Transverse colon (tissue), 4 donors: ENCODE data around the gene ASGR1.

Experiments used
- POLR2A ChIP-seq: fragments of 450-650 bp; IDR thresholded peaks from one replicate; pipeline ENCODE4 v1.6.1; 2016; ENCODE audit warnings: antibody characterized with exemption, mild to moderate bottlenecking, moderate library complexity
- POLR2AphosphoS5 ChIP-seq, 3 donors: sonication (generic); formaldehyde crosslinking; IDR thresholded peaks; one replicate each; pipeline ENCODE4 v1.6.1; 2016; ENCODE audit warnings: antibody characterized with exemption in 3 of 3
- TF ChIP-seq, protein P1 (sequence below), 5 experiments: fragments of 200-600 bp in 3 of 5; fragments of 450-650 bp in 2 of 5; sonication (generic) in 3 of 5; IDR thresholded peaks; 1 replicate in 2 of 5; 2 replicates in 3 of 5; pipeline ENCODE4 v1.5.1; 2016 to 2017; ENCODE audit warnings: antibody characterized with exemption in 5 of 5, inconsistent platforms in 3 of 5, mild to moderate bottlenecking in 2 of 5, moderate library complexity in 1 of 5

GRCh38 chr17:7226721-7227710 is 47.8 kb upstream of the ASGR1 start:
- TF ChIP-seq POLR2A, result no peak
- no peak for TF ChIP-seq POLR2AphosphoS5 (IDR thresholded peaks at IDR 0.05)
- TF ChIP-seq, protein P1, sequence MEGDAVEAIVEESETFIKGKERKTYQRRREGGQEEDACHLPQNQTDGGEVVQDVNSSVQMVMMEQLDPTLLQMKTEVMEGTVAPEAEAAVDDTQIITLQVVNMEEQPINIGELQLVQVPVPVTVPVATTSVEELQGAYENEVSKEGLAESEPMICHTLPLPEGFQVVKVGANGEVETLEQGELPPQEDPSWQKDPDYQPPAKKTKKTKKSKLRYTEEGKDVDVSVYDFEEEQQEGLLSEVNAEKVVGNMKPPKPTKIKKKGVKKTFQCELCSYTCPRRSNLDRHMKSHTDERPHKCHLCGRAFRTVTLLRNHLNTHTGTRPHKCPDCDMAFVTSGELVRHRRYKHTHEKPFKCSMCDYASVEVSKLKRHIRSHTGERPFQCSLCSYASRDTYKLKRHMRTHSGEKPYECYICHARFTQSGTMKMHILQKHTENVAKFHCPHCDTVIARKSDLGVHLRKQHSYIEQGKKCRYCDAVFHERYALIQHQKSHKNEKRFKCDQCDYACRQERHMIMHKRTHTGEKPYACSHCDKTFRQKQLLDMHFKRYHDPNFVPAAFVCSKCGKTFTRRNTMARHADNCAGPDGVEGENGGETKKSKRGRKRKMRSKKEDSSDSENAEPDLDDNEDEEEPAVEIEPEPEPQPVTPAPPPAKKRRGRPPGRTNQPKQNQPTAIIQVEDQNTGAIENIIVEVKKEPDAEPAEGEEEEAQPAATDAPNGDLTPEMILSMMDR (IDR thresholded peaks at IDR 0.05), result no peak
